Neuronal stem cell (in vitro differentiated cells): ENCODE data around the gene SLIRP.
"Not testable (repeated sequence)": the region's sequence is repeated elsewhere in the genome, so short reads cannot be mapped to it uniquely, and the experiment has no call there.

ENCODE experiments used
- DNase-seq: peaks from one replicate; pipeline ENCODE4 v3.0.0-alpha.2; 2013; ENCODE audit warnings: low spot score
- H2AFZ ChIP-seq: one replicate; pipeline ENCODE4 v1.6.1; 2013; ENCODE audit warnings: mild to moderate bottlenecking, low read length, inconsistent platforms
- H2AK5ac ChIP-seq: 2 replicates; pipeline ENCODE4 v1.6.1; 2013; ENCODE audit warnings: low read depth, mild to moderate bottlenecking, inconsistent platforms, low read length, moderate library complexity, mixed read lengths
- H2BK120ac ChIP-seq: 2 replicates; pipeline ENCODE4 v1.6.1; 2013; ENCODE audit warnings: low read depth, mild to moderate bottlenecking, inconsistent platforms, low read length, moderate library complexity, mixed read lengths
- H2BK12ac ChIP-seq: one replicate; pipeline ENCODE4 v1.6.1; 2013; ENCODE audit warnings: low read length, inconsistent platforms
- H2BK15ac ChIP-seq: 2 replicates; pipeline ENCODE4 v1.6.1; 2013; ENCODE audit warnings: mild to moderate bottlenecking, low read length, inconsistent platforms, mixed read lengths
- H2BK5ac ChIP-seq: one replicate; pipeline ENCODE4 v1.6.1; 2013; ENCODE audit warnings: inconsistent platforms, mild to moderate bottlenecking, low read length, moderate library complexity
- H3K14ac ChIP-seq: one replicate; pipeline ENCODE4 v1.6.1; 2013; ENCODE audit warnings: low read length, inconsistent platforms
- H3K18ac ChIP-seq: 2 replicates; pipeline ENCODE4 v1.6.1; 2013; ENCODE audit warnings: low read length, inconsistent platforms
- H3K23ac ChIP-seq: 2 replicates; pipeline ENCODE4 v1.6.1; 2013; ENCODE audit warnings: low read depth, mild to moderate bottlenecking, mixed read lengths, low read length, inconsistent platforms; ENCODE audit not compliant: poor library complexity
- H3K27ac ChIP-seq: replicated peaks from 3 replicates; pipeline ENCODE4 v1.5.1; 2013; ENCODE audit warnings: low read length, inconsistent platforms
- H3K27me3 ChIP-seq, 3 experiments: 2 replicates each; pipeline ENCODE4 v1.6.1; 2013; ENCODE audit warnings: low read length in 3 of 3, mild to moderate bottlenecking in 2 of 3, inconsistent platforms in 1 of 3, low read depth in 1 of 3, mixed read lengths in 1 of 3, moderate library complexity in 1 of 3; ENCODE audit not compliant: control insufficient read depth in 3 of 3, insufficient read depth in 3 of 3
- H3K36me3 ChIP-seq, 2 donors: replicated peaks in 1 of 2; 2 replicates each; pipeline ENCODE4 v1.6.1; 2013; ENCODE audit warnings: low read length in 2 of 2; ENCODE audit not compliant: control insufficient read depth in 2 of 2, insufficient read depth in 2 of 2
- H3K4ac ChIP-seq: 2 replicates; pipeline ENCODE4 v1.6.1; 2013; ENCODE audit warnings: inconsistent platforms, mild to moderate bottlenecking, low read length, moderate library complexity
- H3K4me1 ChIP-seq, 2 donors: 1 replicate in 1 of 2; 2 replicates in 1 of 2; pipeline ENCODE4 v1.6.1; 2013; ENCODE audit warnings: low read length in 2 of 2, low read depth in 1 of 2; ENCODE audit not compliant: control insufficient read depth in 2 of 2, insufficient read depth in 1 of 2
- H3K4me2 ChIP-seq: one replicate; pipeline ENCODE4 v1.6.1; 2013; ENCODE audit warnings: mild to moderate bottlenecking, low read length, inconsistent platforms; ENCODE audit not compliant: insufficient read depth, poor library complexity, severe bottlenecking
- H3K4me3 ChIP-seq, 2 donors: 2 replicates each; pipeline ENCODE4 v1.5.1; 2013; ENCODE audit warnings: low read length in 2 of 2, mild to moderate bottlenecking in 2 of 2, inconsistent platforms in 1 of 2, moderate library complexity in 1 of 2
- H3K79me1 ChIP-seq: one replicate; pipeline ENCODE4 v1.6.1; 2013; ENCODE audit warnings: low read depth, mild to moderate bottlenecking, inconsistent platforms, low read length, moderate library complexity
- H3K9ac ChIP-seq: one replicate; pipeline ENCODE4 v1.6.1; 2013; ENCODE audit warnings: mild to moderate bottlenecking, low read depth, low read length, inconsistent platforms; ENCODE audit not compliant: poor library complexity
- H3K9me3 ChIP-seq, 2 donors: replicated peaks in 1 of 2; 2 replicates each; pipeline versions ENCODE3 to v1.6.1; 2013; ENCODE audit warnings: low read length in 2 of 2, mild to moderate bottlenecking in 2 of 2, inconsistent platforms in 1 of 2, low read depth in 1 of 2, mixed read lengths in 1 of 2, moderate library complexity in 1 of 2; ENCODE audit not compliant: control insufficient read depth in 2 of 2, insufficient read depth in 1 of 2
- H4K8ac ChIP-seq: one replicate; pipeline ENCODE4 v1.6.1; 2013; ENCODE audit warnings: low read depth, mild to moderate bottlenecking, inconsistent platforms, low read length, moderate library complexity
- H4K91ac ChIP-seq: one replicate; pipeline ENCODE4 v1.6.1; 2013; ENCODE audit warnings: low read length, low read depth, mild to moderate bottlenecking, inconsistent platforms; ENCODE audit not compliant: poor library complexity
- WGBS, 2 donors: extraction: QIAGEN DNeasy Blood & Tissue Kit; methylation state at CpG; one replicate each; pipeline ENCODE4 v1.1.7; 2013; ENCODE audit warnings: missing lambda C conversion rate in 2 of 2, mixed read lengths in 1 of 2; ENCODE audit not compliant: insufficient read length in 2 of 2, insufficient replicate concordance in 1 of 2; ENCODE audit errors: extremely low coverage in 2 of 2; 5-methylcytosine and 5-hydroxymethylcytosine counted together

The SLIRP gene

DNA sequence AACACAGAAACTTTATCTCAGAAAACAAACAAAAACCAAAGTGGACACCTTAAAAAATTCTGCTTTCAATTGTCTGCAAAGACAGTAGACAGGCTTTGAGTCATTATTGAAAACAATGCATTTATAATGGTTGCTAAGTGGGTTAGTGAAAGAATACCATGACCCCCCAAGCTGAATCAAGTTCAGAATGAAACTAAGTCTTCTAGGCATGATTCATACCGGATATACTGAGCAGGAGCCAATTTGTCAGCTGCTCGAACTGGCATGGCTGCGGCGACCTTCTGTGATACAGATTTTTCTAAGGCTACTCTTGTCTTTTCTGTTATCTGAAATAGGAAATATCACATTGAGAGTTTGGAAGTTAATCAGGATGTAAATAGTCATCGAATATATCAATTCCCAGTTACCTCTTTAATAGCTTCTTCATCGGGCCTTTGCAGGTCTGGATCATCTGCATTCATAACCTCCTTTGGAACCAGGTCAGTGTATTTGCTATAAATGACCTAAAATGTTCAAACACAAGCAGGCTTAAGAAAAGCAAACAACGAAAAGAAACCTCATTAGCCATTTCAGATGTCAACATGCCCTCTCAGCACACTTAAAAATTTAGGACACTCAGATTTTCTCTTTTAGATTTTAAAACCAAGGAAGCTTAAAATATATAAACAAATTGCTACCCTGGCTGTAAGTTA, 30.8 kb downstream of the SLIRP start:
- Histone ChIP-seq H3K18ac (no peak overlapping the region), H4K8ac (no peak overlapping the region), H2AK5ac (no peak overlapping the region), H3K14ac (no peak overlapping the region), H3K23ac (no peak overlapping the region), H3K4me2 (no peak overlapping the region), H3K4me3 (no peak overlapping the region), H3K9ac (no peak overlapping the region), H2AFZ (no peak overlapping the region), H2BK15ac (no peak overlapping the region), H2BK5ac (no peak overlapping the region), H4K91ac (no peak overlapping the region), H3K27me3 (no peaks in the 10 kb centered on the region), H2BK120ac (no peak overlapping the region), H3K27ac (no peak overlapping the region), H3K9me3 (no peaks in the 10 kb centered on the region), H3K79me1 (peaks cover 4% of the 10 kb centered on the region), H2BK12ac (no peak overlapping the region), H3K4ac (no peak overlapping the region), H3K4me1 (no peaks in the 10 kb centered on the region), H3K36me3 (peaks cover 10 to 90% of the 10 kb centered on the region in 2 donors)
- no CpG with 5 or more reads among the region's 7 CpGs for WGBS, 2 donors
- DNase-seq: no peak

DNA sequence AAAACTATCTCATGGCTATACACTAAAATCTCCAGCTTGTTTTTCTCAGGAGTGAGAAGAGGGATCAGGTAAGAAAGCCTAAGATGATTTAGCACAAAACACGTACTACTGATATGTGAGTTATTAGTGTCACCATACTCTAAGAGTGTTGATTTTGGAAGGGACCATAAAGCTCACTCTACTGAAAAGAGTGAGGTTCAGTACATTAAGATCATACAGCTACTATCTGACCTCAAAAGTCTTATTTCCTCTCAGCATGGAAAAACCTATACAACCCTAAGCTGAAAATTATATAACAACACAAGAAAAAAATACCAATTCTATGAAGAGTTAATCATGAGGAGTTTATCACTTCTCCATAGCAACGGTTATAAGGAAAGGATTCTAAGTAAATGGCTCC, 33.5 kb downstream of the SLIRP start:
- H2BK12ac ChIP-seq: no peak overlapping the region
- H2BK5ac ChIP-seq: no peak overlapping the region
- no peak overlapping the region for H3K18ac ChIP-seq
- no peak overlapping the region for H2BK120ac ChIP-seq
- no peaks in the 10 kb centered on the region for H3K27me3 ChIP-seq
- no peak overlapping the region for H3K23ac ChIP-seq
- H3K4me3 ChIP-seq: no peak overlapping the region
- H4K8ac ChIP-seq: no peak overlapping the region
- H3K4ac ChIP-seq: no peak overlapping the region
- no peak overlapping the region for H3K14ac ChIP-seq
- H3K4me1 ChIP-seq: no peaks in the 10 kb centered on the region
- peaks cover 2% of the 10 kb centered on the region for H3K79me1 ChIP-seq
- no peak overlapping the region for H2AK5ac ChIP-seq
- no peak overlapping the region for H2AFZ ChIP-seq
- peaks cover 9 to 88% of the 10 kb centered on the region in 2 donors for H3K36me3 ChIP-seq
- no peak overlapping the region for H3K9ac ChIP-seq
- H4K91ac ChIP-seq: no peak overlapping the region
- H3K4me2 ChIP-seq: no peak overlapping the region
- no peak overlapping the region for H2BK15ac ChIP-seq
- DNase-seq: no peak
- WGBS, 2 donors: no CpG with 5 or more reads among the region's 2 CpGs
- H3K27ac ChIP-seq: no peak overlapping the region
- no peaks in the 10 kb centered on the region for H3K9me3 ChIP-seq

DNA sequence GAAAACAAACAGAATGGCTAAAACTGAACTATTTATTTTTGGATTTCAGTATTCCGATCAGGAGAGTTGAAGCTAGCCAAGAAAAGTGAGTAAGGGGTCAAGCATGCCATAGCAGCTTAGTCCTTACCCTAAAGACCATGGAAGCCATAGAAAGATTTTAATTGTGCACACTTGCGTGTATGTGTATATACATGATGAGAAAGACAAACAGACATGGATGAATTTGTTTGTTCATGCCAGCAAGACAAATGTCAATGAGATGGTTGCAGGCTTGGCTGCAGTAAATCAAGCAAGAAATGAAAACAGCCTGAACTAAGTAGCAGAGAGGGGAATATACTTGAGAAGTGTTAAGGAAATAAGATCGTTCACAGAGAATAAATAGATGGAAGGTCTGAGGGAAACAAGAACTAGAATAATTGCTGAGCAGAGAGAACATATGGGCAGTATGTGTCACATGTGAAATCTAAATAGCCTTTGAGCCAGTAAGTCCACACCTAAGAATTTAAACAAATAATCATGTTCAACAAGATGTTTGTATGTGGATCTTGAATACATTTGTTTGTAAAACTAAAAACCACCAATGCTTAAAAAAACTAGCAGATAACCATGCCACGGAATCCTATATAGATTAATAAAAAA, 38.3 kb downstream of the SLIRP start:
- H3K4me1 ChIP-seq: no peaks in the 10 kb centered on the region
- DNase-seq: no peak
- H3K36me3 ChIP-seq: peaks cover 15 to 81% of the 10 kb centered on the region in 2 donors
- no peak overlapping the region for H3K27ac ChIP-seq
- H3K9ac ChIP-seq: no peak overlapping the region
- H3K9me3 ChIP-seq: no peaks in the 10 kb centered on the region
- no peak overlapping the region for H2BK5ac ChIP-seq
- no peak overlapping the region for H3K4ac ChIP-seq
- no peak overlapping the region for H2BK15ac ChIP-seq
- no peak overlapping the region for H2AFZ ChIP-seq
- no CpG with 5 or more reads among the region's 4 CpGs for WGBS, 2 donors
- no peak overlapping the region for H3K14ac ChIP-seq
- no peak overlapping the region for H2BK120ac ChIP-seq
- H3K18ac ChIP-seq: no peak overlapping the region
- H2AK5ac ChIP-seq: no peak overlapping the region
- H3K4me2 ChIP-seq: no peak overlapping the region
- no peaks in the 10 kb centered on the region for H3K79me1 ChIP-seq
- no peak overlapping the region for H3K4me3 ChIP-seq
- H4K8ac ChIP-seq: no peak overlapping the region
- no peak overlapping the region for H2BK12ac ChIP-seq
- H3K23ac ChIP-seq: no peak overlapping the region
- no peaks in the 10 kb centered on the region for H3K27me3 ChIP-seq
- H4K91ac ChIP-seq: no peak overlapping the region

DNA sequence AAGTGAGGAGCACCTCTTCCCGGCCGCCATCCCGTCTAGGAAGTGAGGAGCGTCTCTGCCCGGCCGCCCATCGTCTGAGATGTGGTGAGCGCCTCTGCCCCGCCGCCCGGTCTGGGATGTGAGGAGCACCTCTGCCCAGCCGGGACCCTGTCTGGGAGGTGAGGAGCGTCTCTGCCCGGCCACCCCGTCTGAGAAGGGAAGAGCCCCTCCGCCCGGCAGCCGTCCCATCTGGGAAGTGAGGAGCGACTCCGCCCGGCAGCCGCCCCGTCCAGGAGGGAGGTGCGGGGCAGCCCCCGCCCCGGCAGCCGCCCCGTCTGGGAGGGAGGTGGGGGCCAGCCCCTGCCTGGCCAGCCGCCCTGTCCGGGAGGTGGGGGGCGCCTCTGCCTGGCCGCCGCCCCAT, 39.5 kb downstream of the SLIRP start:
- not testable (repeated sequence) for H3K27me3 ChIP-seq, H3K4me1 ChIP-seq, DNase-seq, H3K4ac ChIP-seq, H4K91ac ChIP-seq, H3K18ac ChIP-seq, H3K4me2 ChIP-seq, H3K27ac ChIP-seq, H2BK5ac ChIP-seq, H4K8ac ChIP-seq, H3K4me3 ChIP-seq, H2BK120ac ChIP-seq, H3K9ac ChIP-seq, H2BK12ac ChIP-seq, H3K14ac ChIP-seq, H2BK15ac ChIP-seq, H3K23ac ChIP-seq, H2AK5ac ChIP-seq, H3K9me3 ChIP-seq, H3K79me1 ChIP-seq, H2AFZ ChIP-seq
- peaks cover 17 to 82% of the 10 kb centered on the region in 2 donors for H3K36me3 ChIP-seq
- no CpG with 5 or more reads among the region's 33 CpGs for WGBS, 2 donors
